Measurements from ENCODE around the gene RBM20.
"Not testable (repeated sequence)": the region's sequence is repeated elsewhere in the genome, so short reads cannot be mapped to it uniquely, and the experiment has no call there.

The RBM20 gene

GRCh38 chr10:110686949-110687348 is 42.8 kb downstream of the RBM20 start:
- H3K4me3 ChIP-seq (ENCODE audit: low read length), result no peak overlapping the region
- no peak for TF ChIP-seq ZNF274 (IDR thresholded peaks at IDR 0.05; ENCODE audit: low read depth, low read length)

- no peak overlapping the region for H3K4me3 ChIP-seq (ENCODE audit: low read length)
- TF ChIP-seq ZNF274 (IDR thresholded peaks at IDR 0.05; ENCODE audit: low read depth, low read length), result no peak
These were observed 43.3 kb downstream of the RBM20 start for GRCh38 chr10:110687400-110687799.

- no peak overlapping the region for H3K4me3 ChIP-seq (ENCODE audit: low read length)
- no peak for TF ChIP-seq ZNF274 (IDR thresholded peaks at IDR 0.05; ENCODE audit: low read depth, low read length)
These were observed 47.0 kb downstream of the RBM20 start for GRCh38 chr10:110691139-110691538.

- no peak for TF ChIP-seq ZNF274 (IDR thresholded peaks at IDR 0.05; ENCODE audit: low read depth, low read length)
- no peak overlapping the region for H3K4me3 ChIP-seq (ENCODE audit: low read length)
These were observed 50.1 kb downstream of the RBM20 start for GRCh38 chr10:110694263-110694662.

GRCh38 chr10:110694820-110695538 is 50.8 kb downstream of the RBM20 start:
- no peak for TF ChIP-seq ZNF274 (IDR thresholded peaks at IDR 0.05; ENCODE audit: low read depth, low read length)
- no peak overlapping the region for H3K4me3 ChIP-seq (ENCODE audit: low read length)

- H3K4me3 ChIP-seq (ENCODE audit: low read length), result no peak overlapping the region
- TF ChIP-seq ZNF274 (IDR thresholded peaks at IDR 0.05; ENCODE audit: low read depth, low read length), result no peak
These were observed 51.4 kb downstream of the RBM20 start for GRCh38 chr10:110695539-110695886.

GRCh38 chr10:110696436-110696835 is 52.3 kb downstream of the RBM20 start:
- no peak for TF ChIP-seq ZNF274 (IDR thresholded peaks at IDR 0.05; ENCODE audit: low read depth, low read length)

GRCh38 chr10:110698340-110698739 is 54.2 kb downstream of the RBM20 start:
- no peak overlapping the region for H3K4me3 ChIP-seq (ENCODE audit: low read length)
- TF ChIP-seq ZNF274 (IDR thresholded peaks at IDR 0.05; ENCODE audit: low read depth, low read length), result no peak

More at GRCh38 chr10:110696436-110696835, 52.3 kb downstream of the RBM20 start:
- no peak overlapping the region for H3K4me3 ChIP-seq (ENCODE audit: low read length)

GRCh38 chr10:110698782-110699201 is 54.7 kb downstream of the RBM20 start:
- H3K4me3 ChIP-seq (ENCODE audit: low read length), result no peak overlapping the region

GRCh38 chr10:110699859-110700468 is 55.8 kb downstream of the RBM20 start:
- TF ChIP-seq ZNF274 (IDR thresholded peaks at IDR 0.05; ENCODE audit: low read depth, low read length), result no peak
- no peak overlapping the region for H3K4me3 ChIP-seq (ENCODE audit: low read length)

More at GRCh38 chr10:110698782-110699201, 54.7 kb downstream of the RBM20 start:
- TF ChIP-seq ZNF274 (IDR thresholded peaks at IDR 0.05; ENCODE audit: low read depth, low read length), result no peak

- no peak for TF ChIP-seq ZNF274 (IDR thresholded peaks at IDR 0.05; ENCODE audit: low read depth, low read length)
- no peak overlapping the region for H3K4me3 ChIP-seq (ENCODE audit: low read length)
These were observed 56.9 kb downstream of the RBM20 start for GRCh38 chr10:110700947-110701616.

GRCh38 chr10:110701617-110701971 is 57.5 kb downstream of the RBM20 start:
- H3K4me3 ChIP-seq (ENCODE audit: low read length), result no peak overlapping the region
- no peak for TF ChIP-seq ZNF274 (IDR thresholded peaks at IDR 0.05; ENCODE audit: low read depth, low read length)

GRCh38 chr10:110704070-110704469 is 59.9 kb downstream of the RBM20 start:
- no peak for TF ChIP-seq ZNF274 (IDR thresholded peaks at IDR 0.05; ENCODE audit: low read depth, low read length)
- no peak overlapping the region for H3K4me3 ChIP-seq (ENCODE audit: low read length)

- no peak overlapping the region for H3K4me3 ChIP-seq (ENCODE audit: low read length)
- no peak for TF ChIP-seq ZNF274 (IDR thresholded peaks at IDR 0.05; ENCODE audit: low read depth, low read length)
These were observed 60.9 kb downstream of the RBM20 start for GRCh38 chr10:110704906-110705476.

- not testable (repeated sequence) for H3K4me3 ChIP-seq (ENCODE audit: low read length)
These were observed 61.5 kb downstream of the RBM20 start for GRCh38 chr10:110705596-110705995.
